Osteoblast (primary cell): ENCODE measurements around the gene TDRD5. TPM values are rescaled to one million over a fixed set of nuclear protein-coding genes. Genes with fewer than 3 reads are reported as not detected.

Experiments
- DNase-seq: peaks from one replicate; pipeline ENCODE4 v3.0.0; 2011; ENCODE audit warnings: low spot score, mixed read lengths; ENCODE audit not compliant: insufficient read length; ENCODE audit errors: missing footprints
- H2AFZ ChIP-seq: 2 replicates; pipeline ENCODE4 v1.6.0; 2011; ENCODE audit warnings: mild to moderate bottlenecking, low read length
- H3K27ac ChIP-seq: 2 replicates; pipeline ENCODE4 v1.5.1; 2011; ENCODE audit warnings: mild to moderate bottlenecking, low read depth, low read length, moderate library complexity
- H3K27me3 ChIP-seq: 2 replicates; pipeline ENCODE4 v1.6.0; 2012; ENCODE audit warnings: mild to moderate bottlenecking, control low read depth, inconsistent platforms, low read length, moderate library complexity; ENCODE audit not compliant: insufficient read depth
- H3K36me3 ChIP-seq: 2 replicates; pipeline ENCODE4 v1.5.1; 2011; ENCODE audit warnings: mild to moderate bottlenecking, low read length, control low read depth, moderate library complexity; ENCODE audit not compliant: insufficient read depth
- H3K4me1 ChIP-seq: 2 replicates; pipeline ENCODE4 v1.5.1; 2011; ENCODE audit warnings: mild to moderate bottlenecking, low read length, control low read depth, moderate library complexity; ENCODE audit not compliant: insufficient read depth
- H3K4me2 ChIP-seq: 2 replicates; pipeline ENCODE4 v1.6.0; 2011; ENCODE audit warnings: mild to moderate bottlenecking, low read length; ENCODE audit not compliant: insufficient read depth
- H3K4me3 ChIP-seq: fragments of 200-600 bp; sonication (generic); 3 replicates; pipeline ENCODE4 v1.5.1; 2012; ENCODE audit warnings: mild to moderate bottlenecking, low read length, inconsistent platforms; ENCODE audit not compliant: insufficient read depth
- H3K79me2 ChIP-seq: 2 replicates; pipeline ENCODE4 v1.6.0; 2012; ENCODE audit warnings: mild to moderate bottlenecking, low read length, control low read depth, inconsistent platforms; ENCODE audit not compliant: insufficient read depth
- H3K9me3 ChIP-seq: 2 replicates; pipeline ENCODE4 v1.5.1; 2011; ENCODE audit warnings: low read depth, low read length, control low read depth
- H4K20me1 ChIP-seq: 2 replicates; pipeline ENCODE4 v1.6.0; 2012; ENCODE audit warnings: mild to moderate bottlenecking, low read length, control low read depth; ENCODE audit not compliant: insufficient read depth
- total RNA-seq: library from RNA; depleted of rRNA; stranded (reverse); fragments of >200 nt; gene quantifications from 2 replicates; pipeline ENCODE4 v1.2.3, GENCODE V29; 2012
- TF ChIP-seq, protein P1 (sequence below): IDR thresholded peaks from 2 replicates; pipeline ENCODE4 v1.5.1; 2011; ENCODE audit warnings: mild to moderate bottlenecking, low read depth, low read length, moderate library complexity; ENCODE audit errors: extremely low read depth

TDRD5 gene
- total RNA-seq, 1 donor: not detected

DNA sequence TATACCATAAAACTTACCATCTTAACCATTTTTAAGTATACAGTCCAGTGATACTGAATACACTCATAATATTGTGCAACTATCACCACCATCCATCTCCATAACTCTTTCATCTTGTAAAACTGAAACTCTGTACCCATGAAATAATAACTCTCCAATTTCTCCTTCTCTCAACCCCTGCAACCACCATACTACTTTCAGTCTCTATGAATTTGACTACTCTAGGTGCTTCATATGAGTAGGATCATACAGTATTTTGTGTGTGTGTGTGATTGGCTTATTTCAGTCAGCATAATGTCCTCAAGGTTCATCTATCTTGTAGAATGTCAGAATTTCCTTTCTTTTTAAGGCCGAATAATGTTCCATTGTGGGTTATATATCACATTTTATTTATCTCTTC, 33.6 kb upstream of the TDRD5 start:
- Histone ChIP-seq H3K4me1 (no peaks in the 10 kb centered on the region), H2AFZ (no peak overlapping the region), H4K20me1 (no peaks in the 10 kb centered on the region), H3K79me2 (no peaks in the 10 kb centered on the region), H3K4me2 (no peak overlapping the region), H3K27me3 (no peaks in the 10 kb centered on the region), H3K36me3 (no peaks in the 10 kb centered on the region), H3K4me3 (no peak overlapping the region), H3K9me3 (no peaks in the 10 kb centered on the region), H3K27ac (no peak overlapping the region)
- TF ChIP-seq, protein P1, sequence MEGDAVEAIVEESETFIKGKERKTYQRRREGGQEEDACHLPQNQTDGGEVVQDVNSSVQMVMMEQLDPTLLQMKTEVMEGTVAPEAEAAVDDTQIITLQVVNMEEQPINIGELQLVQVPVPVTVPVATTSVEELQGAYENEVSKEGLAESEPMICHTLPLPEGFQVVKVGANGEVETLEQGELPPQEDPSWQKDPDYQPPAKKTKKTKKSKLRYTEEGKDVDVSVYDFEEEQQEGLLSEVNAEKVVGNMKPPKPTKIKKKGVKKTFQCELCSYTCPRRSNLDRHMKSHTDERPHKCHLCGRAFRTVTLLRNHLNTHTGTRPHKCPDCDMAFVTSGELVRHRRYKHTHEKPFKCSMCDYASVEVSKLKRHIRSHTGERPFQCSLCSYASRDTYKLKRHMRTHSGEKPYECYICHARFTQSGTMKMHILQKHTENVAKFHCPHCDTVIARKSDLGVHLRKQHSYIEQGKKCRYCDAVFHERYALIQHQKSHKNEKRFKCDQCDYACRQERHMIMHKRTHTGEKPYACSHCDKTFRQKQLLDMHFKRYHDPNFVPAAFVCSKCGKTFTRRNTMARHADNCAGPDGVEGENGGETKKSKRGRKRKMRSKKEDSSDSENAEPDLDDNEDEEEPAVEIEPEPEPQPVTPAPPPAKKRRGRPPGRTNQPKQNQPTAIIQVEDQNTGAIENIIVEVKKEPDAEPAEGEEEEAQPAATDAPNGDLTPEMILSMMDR: no peak
- no peak for DNase-seq

DNA sequence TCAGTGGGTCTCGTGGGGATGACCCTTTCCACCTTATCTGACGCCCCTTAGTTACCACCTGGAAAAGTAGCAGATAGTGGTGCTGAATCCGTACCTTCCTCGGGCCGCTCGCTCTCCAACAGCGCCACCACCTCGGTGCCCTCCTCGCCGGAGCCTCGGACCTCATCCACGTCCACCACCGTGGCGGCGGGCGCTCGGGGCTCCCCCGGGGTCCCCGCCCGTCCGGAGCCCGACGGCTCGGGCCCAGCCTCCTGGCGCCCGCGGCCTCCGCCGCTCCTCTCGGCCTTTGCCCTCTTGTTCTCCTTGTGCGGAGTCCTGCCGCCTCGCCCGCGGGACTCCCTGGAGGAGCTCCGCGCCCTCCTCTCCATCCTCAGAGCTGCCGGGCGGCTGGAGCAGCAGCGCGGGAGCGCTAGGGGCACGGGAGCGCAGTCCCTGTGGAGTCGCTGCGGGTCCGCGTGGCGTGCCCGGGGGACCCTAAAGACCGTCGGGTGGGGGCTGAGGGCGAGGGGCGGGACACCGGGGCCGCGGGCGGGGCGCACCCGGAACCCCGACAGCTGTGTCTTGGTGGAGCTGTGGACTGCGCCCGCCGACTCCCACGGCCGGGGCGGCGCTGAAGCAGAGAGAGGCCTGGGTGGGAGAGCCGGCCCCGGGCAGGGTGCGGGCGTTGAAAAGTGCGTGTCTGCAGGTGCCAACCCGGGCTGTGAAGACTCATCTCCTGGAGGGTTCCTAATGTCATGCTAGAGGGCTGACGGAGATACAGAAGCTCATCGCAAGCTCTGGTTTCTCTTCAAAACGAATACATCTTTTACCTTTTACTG, 15.9 kb upstream of the TDRD5 start, which contains the start of gene NPHS2:
Gene NPHS2 (minus strand): TSS at position 452 of the 818 bp plus-strand sequence. CDS start 84 bp downstream, at position 368.
- no peaks in the 10 kb centered on the region for H3K36me3 ChIP-seq
- H3K4me2 ChIP-seq: no peak within 1 kb of the TSS
- H3K27ac ChIP-seq: no peak within 1 kb of the TSS
- no peaks in the 10 kb centered on the region for H3K9me3 ChIP-seq
- no peaks in the 10 kb centered on the region for H3K79me2 ChIP-seq
- no peaks in the 10 kb centered on the region for H4K20me1 ChIP-seq
- H2AFZ ChIP-seq: no peak within 1 kb of the TSS
- DNase-seq: no peak
- no peak within 1 kb of the TSS for H3K4me3 ChIP-seq
- no peaks in the 10 kb centered on the region for H3K4me1 ChIP-seq
- H3K27me3 ChIP-seq: peaks cover 28% of the 10 kb centered on the region
- TF ChIP-seq, protein P1: no peak

DNA sequence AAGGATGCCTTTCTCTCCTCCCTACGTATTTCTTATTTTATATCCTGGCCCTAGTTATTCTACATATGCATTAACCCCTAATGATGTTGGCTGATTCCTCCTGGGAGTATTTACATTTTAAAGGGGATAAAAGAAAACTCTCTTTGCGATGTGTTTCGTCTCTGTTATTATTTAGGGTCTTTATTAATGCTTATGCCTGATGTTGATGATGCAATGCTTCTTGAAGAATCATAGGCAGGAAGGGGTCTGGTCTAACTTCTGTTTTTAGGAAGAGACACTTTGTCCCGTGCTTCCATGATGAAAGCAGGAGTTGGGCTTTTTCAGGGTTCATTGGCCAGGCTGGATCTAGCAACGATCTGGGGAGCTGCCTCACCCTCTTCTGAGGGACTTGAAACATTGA, 15.1 kb upstream of the TDRD5 start:
- no peaks in the 10 kb centered on the region for H3K4me1 ChIP-seq
- no peak overlapping the region for H3K4me2 ChIP-seq
- H3K79me2 ChIP-seq: no peaks in the 10 kb centered on the region
- H2AFZ ChIP-seq: no peak overlapping the region
- H4K20me1 ChIP-seq: no peaks in the 10 kb centered on the region
- no peak overlapping the region for H3K4me3 ChIP-seq
- no peak for DNase-seq
- peaks cover 28% of the 10 kb centered on the region for H3K27me3 ChIP-seq
- no peak overlapping the region for H3K27ac ChIP-seq
- no peaks in the 10 kb centered on the region for H3K9me3 ChIP-seq
- no peaks in the 10 kb centered on the region for H3K36me3 ChIP-seq
- TF ChIP-seq, protein P1: no peak

DNA sequence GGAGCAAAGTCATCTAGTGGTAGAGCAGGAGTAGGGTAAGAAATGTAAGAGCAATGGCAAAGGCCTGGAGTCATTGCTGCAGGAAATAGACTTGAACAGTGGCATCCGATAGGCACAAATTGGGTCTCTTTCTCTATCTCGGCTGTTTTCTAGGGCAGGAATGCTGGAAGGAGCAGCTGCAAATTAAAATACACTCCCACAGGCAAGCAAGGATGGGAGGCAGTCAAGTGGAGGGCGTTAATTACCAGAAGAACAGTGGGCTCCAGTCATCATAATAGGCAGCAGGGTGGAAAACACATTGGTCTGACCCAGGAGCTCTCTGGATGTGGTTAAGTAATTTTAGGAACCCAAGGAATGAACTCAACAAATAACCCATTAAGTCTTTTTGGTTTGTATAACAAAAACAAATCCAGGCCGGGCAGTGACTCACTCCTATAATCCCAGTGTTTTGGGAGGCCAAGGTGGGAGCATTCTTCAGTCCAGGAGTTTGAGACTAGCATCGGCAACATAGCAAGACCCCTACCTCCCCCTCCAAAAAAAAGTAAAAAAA, 7.8 kb upstream of the TDRD5 start:
- no peaks in the 10 kb centered on the region for H3K9me3 ChIP-seq
- H2AFZ ChIP-seq: no peak overlapping the region
- no peaks in the 10 kb centered on the region for H3K4me1 ChIP-seq
- DNase-seq: no peak
- no peak overlapping the region for H3K27ac ChIP-seq
- H3K36me3 ChIP-seq: no peaks in the 10 kb centered on the region
- H3K4me3 ChIP-seq: no peak overlapping the region
- TF ChIP-seq, protein P1: no peak
- H3K4me2 ChIP-seq: no peak overlapping the region
- no peaks in the 10 kb centered on the region for H4K20me1 ChIP-seq
- H3K27me3 ChIP-seq: peaks cover 4% of the 10 kb centered on the region
- no peaks in the 10 kb centered on the region for H3K79me2 ChIP-seq
